ENCODE measurements around the gene FZD7.

- TF ChIP-seq, protein P1, sequence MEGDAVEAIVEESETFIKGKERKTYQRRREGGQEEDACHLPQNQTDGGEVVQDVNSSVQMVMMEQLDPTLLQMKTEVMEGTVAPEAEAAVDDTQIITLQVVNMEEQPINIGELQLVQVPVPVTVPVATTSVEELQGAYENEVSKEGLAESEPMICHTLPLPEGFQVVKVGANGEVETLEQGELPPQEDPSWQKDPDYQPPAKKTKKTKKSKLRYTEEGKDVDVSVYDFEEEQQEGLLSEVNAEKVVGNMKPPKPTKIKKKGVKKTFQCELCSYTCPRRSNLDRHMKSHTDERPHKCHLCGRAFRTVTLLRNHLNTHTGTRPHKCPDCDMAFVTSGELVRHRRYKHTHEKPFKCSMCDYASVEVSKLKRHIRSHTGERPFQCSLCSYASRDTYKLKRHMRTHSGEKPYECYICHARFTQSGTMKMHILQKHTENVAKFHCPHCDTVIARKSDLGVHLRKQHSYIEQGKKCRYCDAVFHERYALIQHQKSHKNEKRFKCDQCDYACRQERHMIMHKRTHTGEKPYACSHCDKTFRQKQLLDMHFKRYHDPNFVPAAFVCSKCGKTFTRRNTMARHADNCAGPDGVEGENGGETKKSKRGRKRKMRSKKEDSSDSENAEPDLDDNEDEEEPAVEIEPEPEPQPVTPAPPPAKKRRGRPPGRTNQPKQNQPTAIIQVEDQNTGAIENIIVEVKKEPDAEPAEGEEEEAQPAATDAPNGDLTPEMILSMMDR (IDR thresholded peaks at IDR 0.05; ENCODE audit: poor library complexity), result no peak
- no peak for TF ChIP-seq EZH2 (IDR thresholded peaks at IDR 0.05; ENCODE audit: borderline replicate concordance)
- TF ChIP-seq EZH2phosphoT487 (IDR thresholded peaks at IDR 0.05; ENCODE audit: low read depth, severe bottlenecking, unreplicated experiment), result no peak
Measured at GRCh38 chr2:202001826-202002225, 31.8 kb upstream of the FZD7 start.
